HepG2 (cell line): ENCODE data around the gene PPP3CB. TPM values are rescaled to one million over a fixed set of nuclear protein-coding genes. Genes with fewer than 3 reads are reported as not detected.
A peak's percentile ranks its signal among the peaks of the same experiment; 100 is the strongest.

Source experiments
- ATAC-seq: fragments of 200-7000 bp; cut with Tn5 transposase; 3 replicates; pipeline ENCODE4 v1.9.1; 2020; ENCODE audit warnings: mild to moderate bottlenecking, moderate library complexity
- BruUV-seq: library from RNA; stranded (reverse); fragments of 400-500 nt; replicated peaks from 2 replicates; lab custom pipeline; 2021; lab: Mats Ljungman, UMichigan
- CTCF ChIA-PET: fragments of 300-600 bp; formaldehyde crosslinking; extraction: SDS; loops from one replicate; lab custom pipeline; 2021; ENCODE audit warnings: low total read pairs, inconsistent platforms, low intra/inter-chr PET ratio; lab: Yijun Ruan, JAX
- POLR2A ChIA-PET: fragments of 350-600 bp; sonication (Branson Sonifier 250); formaldehyde crosslinking; loops from one replicate; lab custom pipeline; 2020; ENCODE audit warnings: antibody characterized with exemption, inconsistent platforms; lab: Yijun Ruan, JAX
- DNase-seq: peaks from one replicate; pipeline ENCODE4 v3.0.0-alpha.2; 2015; ENCODE audit warnings: low spot score
- FAIRE-seq: peaks from 3 replicates; lab custom pipeline; 2011; peaks lifted over from hg19 to GRCh38; lab: Jason Lieb, UNC
- H2AFZ ChIP-seq: one replicate; pipeline ENCODE4 v1.6.1; 2011; ENCODE audit warnings: low read length, inconsistent platforms
- H3K27ac ChIP-seq: fragments of 300-600 bp; 3 replicates; pipeline ENCODE4 v1.8.0; 2011; ENCODE audit warnings: mixed run types, mild to moderate bottlenecking, mixed read lengths, low read length, inconsistent platforms; ENCODE audit not compliant: insufficient read depth; ENCODE audit errors: extremely low read length
- H3K27me3 ChIP-seq, 2 experiments: fragments of 200-600 bp in 1 of 2; 2 replicates in 1 of 2; 3 replicates in 1 of 2; pipeline versions ENCODE4 v1.6.0 to v1.8.0; 2011; ENCODE audit warnings: low read length in 2 of 2, mild to moderate bottlenecking in 2 of 2, moderate library complexity in 2 of 2, inconsistent platforms in 1 of 2; ENCODE audit not compliant: insufficient read depth in 2 of 2, control insufficient read depth in 1 of 2
- H3K36me3 ChIP-seq, 2 experiments: fragments of 200-600 bp in 1 of 2; replicated peaks in 1 of 2; 2 replicates in 1 of 2; 3 replicates in 1 of 2; pipeline versions ENCODE4 v1.5.1 to v1.8.0; 2011; ENCODE audit warnings: low read length in 2 of 2, inconsistent platforms in 1 of 2; ENCODE audit not compliant: insufficient read depth in 2 of 2, control insufficient read depth in 1 of 2
- H3K4me1 ChIP-seq: 2 replicates; pipeline ENCODE4 v1.5.1; 2012; ENCODE audit warnings: low read length, inconsistent platforms; ENCODE audit not compliant: insufficient read depth
- H3K4me2 ChIP-seq: 2 replicates; pipeline ENCODE4 v1.6.0; 2011; ENCODE audit warnings: low read depth, low read length, inconsistent platforms
- H3K4me3 ChIP-seq, 3 experiments: fragments of 200-600 bp in 1 of 3; sonication (generic), shearing (Covaris generic) in 1 of 3; replicated peaks in 1 of 3; 2 replicates each; pipeline ENCODE4 v1.5.1; 2011 to 2016; ENCODE audit warnings: low read length in 3 of 3, inconsistent platforms in 2 of 3, low read depth in 2 of 3, mild to moderate bottlenecking in 2 of 3, control low read depth in 1 of 3, mixed read lengths in 1 of 3; ENCODE audit not compliant: insufficient read depth in 1 of 3
- H3K79me2 ChIP-seq: one replicate; pipeline ENCODE4 v1.6.1; 2011; ENCODE audit warnings: low read length, inconsistent platforms; ENCODE audit not compliant: insufficient read depth
- H3K9ac ChIP-seq: 2 replicates; pipeline ENCODE4 v1.6.0; 2011; ENCODE audit warnings: mild to moderate bottlenecking, low read depth, low read length, inconsistent platforms; ENCODE audit not compliant: insufficient read depth
- H3K9me3 ChIP-seq: 2 replicates; pipeline ENCODE4 v1.5.1; 2012; ENCODE audit warnings: mild to moderate bottlenecking, low read length
- H4K20me1 ChIP-seq: 2 replicates; pipeline ENCODE4 v1.6.0; 2011; ENCODE audit warnings: inconsistent platforms, mild to moderate bottlenecking, low read length, moderate library complexity; ENCODE audit not compliant: insufficient read depth
- ADNP ChIP-seq: sonication (generic); formaldehyde crosslinking; IDR thresholded peaks from 2 replicates; pipeline ENCODE4 v1.4.0; 2020; ENCODE audit warnings: missing genetic modification reagents
- FOXA1 ChIP-seq, 2 experiments: fragments of 450-650 bp in 1 of 2; sonication (generic) in 1 of 2; formaldehyde crosslinking in 1 of 2; IDR thresholded peaks; 2 replicates each; pipeline versions ENCODE4 v1.4.0 to v1.6.1; 2016 to 2020; ENCODE audit warnings: missing genetic modification reagents in 1 of 2
- FOXP1 ChIP-seq, 2 experiments: fragments of 450-650 bp in 1 of 2; IDR thresholded peaks; 2 replicates each; pipeline ENCODE4 v1.6.1; 2017 to 2018; ENCODE audit warnings: antibody characterized with exemption in 1 of 2
- KLF9 ChIP-seq: IDR thresholded peaks from 2 replicates; pipeline ENCODE4 v1.6.1; 2016; ENCODE audit warnings: low read depth
- MIXL1 ChIP-seq: IDR thresholded peaks from 2 replicates; pipeline ENCODE4 v1.6.1; 2016
- PRPF4 ChIP-seq: fragments of 200-400 bp; formaldehyde crosslinking; IDR thresholded peaks from 2 replicates; pipeline ENCODE4 v1.6.1; 2016; ENCODE audit warnings: low read length, low read depth; ENCODE audit not compliant: poor library complexity, severe bottlenecking
- ZBTB38 ChIP-seq: sonication (generic); formaldehyde crosslinking; IDR thresholded peaks from 2 replicates; pipeline ENCODE4 v1.5.1; 2020; ENCODE audit warnings: mild to moderate bottlenecking, missing genetic modification reagents
- WGBS: methylation state at CpG from one replicate; pipeline ENCODE4 v1.1.6; 2017; ENCODE audit warnings: low lambda C conversion rate; 5-methylcytosine and 5-hydroxymethylcytosine counted together
- in situ Hi-C: cut with HindIII; loops from 2 replicates; pipeline ENCODE4 v1.10.0; 2017; ENCODE audit warnings: low pct_unique_long_range_greater_than_20kb; ENCODE audit not compliant: extremely low pct_ligation_motif_present
- intact Hi-C: fragments of 100-400 bp; cut with micrococcal nuclease; formaldehyde crosslinking; loops from one replicate; pipeline ENCODE4 v1.10.0; 2022; ENCODE audit not compliant: unreplicated experiment
- polyA plus RNA-seq, 8 experiments: library from polyadenylated mRNA; depleted of rRNA in 3 of 8; stranded (reverse) in 7 of 8; unstranded in 1 of 8; fragments of >200 nt; fragmentation: Illumina TruSeq in 4 of 8; extraction: Trizol in 4 of 8; gene quantifications; 2 replicates each; pipeline versions ENCODE4 v1.2.1 to v1.2.3, GENCODE V29; 2011 to 2016; ENCODE audit warnings: low read depth in 4 of 8, missing spikeins in 1 of 8, mixed read lengths in 1 of 8; ENCODE audit not compliant: insufficient read depth in 1 of 8
- total RNA-seq, 5 experiments: library from RNA; depleted of rRNA; stranded (reverse); fragments of >200 nt; fragmentation: Illumina TruSeq; extraction: Trizol; gene quantifications; 2 replicates each; pipeline ENCODE4 v1.2.3, GENCODE V29; 2016; ENCODE audit warnings: low read depth in 1 of 5
- TF ChIP-seq, protein P1 (sequence below): sonication (generic); formaldehyde crosslinking; IDR thresholded peaks from 2 replicates; pipeline ENCODE4 v1.4.0; 2020; ENCODE audit warnings: missing genetic modification reagents
- TF ChIP-seq, protein P2 (sequence below): sonication (generic); formaldehyde crosslinking; IDR thresholded peaks from 2 replicates; pipeline ENCODE4 v1.4.0; 2020; ENCODE audit warnings: low read depth, missing genetic modification reagents

PPP3CB gene
- total and polyA plus RNA-seq, 2 of the 13 experiments (the other 11 are each of a cell fraction or from before 2014, with no cell fraction given), result 8.7 to 11.4 TPM

DNA sequence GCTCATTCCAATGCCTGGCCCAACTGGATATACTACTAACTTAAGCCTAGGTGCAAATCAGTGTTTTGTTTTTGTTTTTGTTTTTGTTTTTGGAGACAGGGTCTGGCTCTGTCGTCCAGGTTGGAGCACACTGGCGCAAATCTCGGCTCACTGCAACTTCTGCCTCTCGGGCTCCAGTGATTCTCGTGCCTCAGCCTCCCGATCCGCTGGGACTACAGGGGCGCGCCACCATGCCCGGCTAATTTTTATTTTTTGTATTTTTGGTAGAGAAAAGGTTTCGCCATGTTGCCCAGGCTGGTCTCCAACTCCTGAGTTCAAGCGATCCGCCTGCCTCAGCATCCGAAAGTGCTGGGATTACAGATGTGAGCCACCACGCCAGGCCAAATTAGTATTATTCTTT is 1.6 kb downstream of the PPP3CB start:
- Histone ChIP-seq H3K9me3 (no peaks in the 10 kb centered on the region), H3K36me3 (peaks cover 3 to 6% of the 10 kb centered on the region in 2 experiments; a peak in 4 of 5 replicates), H3K27ac (no peak overlapping the region), H2AFZ (no peak overlapping the region), H3K4me3 (peak overlapping the region; percentile 52 to 94 (median 77)), H3K4me1 (peaks cover 34% of the 10 kb centered on the region), H3K79me2 (peaks cover 46% of the 10 kb centered on the region), H3K27me3 (no peaks in the 10 kb centered on the region; a peak in 1 of 5 replicates), H3K4me2 (peak overlapping the region; percentile 88), H4K20me1 (no peaks in the 10 kb centered on the region), H3K9ac (peak overlapping the region; percentile 96; the same call in 1 of the 2 replicates)
- BruUV-seq, result no TSS peak
- FAIRE-seq, result no peak
- CTCF ChIA-PET, result interaction anchor here (1.4 kb wide), 1 partner anchor 150 kb away, joined by 3 read pairs; no protein-coding TSS in a partner anchor
- DNase-seq, result no peak
- intact Hi-C loops (no loop called here), in situ Hi-C loops (loop anchor here (10.0 kb wide), 1 partner anchor 239 kb away; the partner anchor contains the start of gene MRPS16)
- POLR2A ChIA-PET, result interaction anchor here (1.0 to 2.2 kb wide), 3 partner anchors 8 to 235 kb away, joined by 3 to 10 read pairs (median 5); no protein-coding TSS in a partner anchor
- 89% methylated on average over 15 of the region's 15 CpGs for WGBS
- no peak for ATAC-seq
- TF ChIP-seq ADNP (CRISPR knock-in tag), result no peak
- peak; percentile 58 for TF ChIP-seq PRPF4
- TF ChIP-seq ZBTB38 (CRISPR knock-in tag), result peak; percentile 63; the same call in 1 of the 2 replicates
- TF ChIP-seq FOXP1 (IDR thresholded peaks at IDR 0.05), result no peak
- no peak for TF ChIP-seq FOXP1 (CRISPR knock-in tag; IDR thresholded peaks at IDR 0.05)

DNA sequence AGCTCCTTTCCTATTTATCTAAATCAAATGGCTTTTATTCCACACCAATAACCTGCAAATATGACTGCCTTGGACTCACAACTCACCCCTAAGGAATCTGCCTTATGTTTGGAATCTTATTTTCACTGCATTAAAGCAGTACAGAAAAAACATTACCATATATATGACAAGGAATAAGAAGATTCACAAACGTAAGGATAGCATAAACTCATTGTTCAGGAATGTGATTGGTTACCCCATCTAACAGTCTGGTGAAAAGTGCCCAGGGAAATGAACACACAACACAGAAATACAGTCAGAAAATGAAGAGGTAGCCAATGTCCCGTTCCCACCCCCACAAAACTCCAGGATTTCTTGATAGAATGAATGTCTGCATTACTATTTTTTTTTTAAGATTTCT is 2.0 kb downstream of the PPP3CB start:
- ChIA-PET POLR2A (interaction anchor here (1.0 kb wide), 1 partner anchor 131 kb away, joined by 3 read pairs; no protein-coding TSS in a partner anchor), CTCF (no interaction called here)
- DNase-seq (no peak), FAIRE-seq (no peak), ATAC-seq (no peak)
- peaks cover 46% of the 10 kb centered on the region for H3K79me2 ChIP-seq
- peak overlapping the region; percentile 88 for H3K4me2 ChIP-seq
- peaks cover 30% of the 10 kb centered on the region for H3K4me1 ChIP-seq
- H3K9ac ChIP-seq, result peak overlapping the region; percentile 96; the same call in 1 of the 2 replicates
- H3K27ac ChIP-seq, result no peak overlapping the region
- no peaks in the 10 kb centered on the region for H3K9me3 ChIP-seq
- no peaks in the 10 kb centered on the region; a peak in 1 of 5 replicates for H3K27me3 ChIP-seq
- peak overlapping the region; percentile 3 to 52 (median 19); a peak in 2 of 6 replicates for H3K4me3 ChIP-seq
- in situ Hi-C loops (loop anchor here (10.0 kb wide), 1 partner anchor 239 kb away; the partner anchor contains the start of gene MRPS16), intact Hi-C loops (no loop called here)
- no peak overlapping the region for H2AFZ ChIP-seq
- no peaks in the 10 kb centered on the region for H4K20me1 ChIP-seq
- no TSS peak for BruUV-seq
- WGBS, result 54% methylated on average over 2 of the region's 2 CpGs
- peaks cover 3% of the 10 kb centered on the region in 2 experiments; a peak in 4 of 5 replicates for H3K36me3 ChIP-seq
- TF ChIP-seq, protein P1, sequence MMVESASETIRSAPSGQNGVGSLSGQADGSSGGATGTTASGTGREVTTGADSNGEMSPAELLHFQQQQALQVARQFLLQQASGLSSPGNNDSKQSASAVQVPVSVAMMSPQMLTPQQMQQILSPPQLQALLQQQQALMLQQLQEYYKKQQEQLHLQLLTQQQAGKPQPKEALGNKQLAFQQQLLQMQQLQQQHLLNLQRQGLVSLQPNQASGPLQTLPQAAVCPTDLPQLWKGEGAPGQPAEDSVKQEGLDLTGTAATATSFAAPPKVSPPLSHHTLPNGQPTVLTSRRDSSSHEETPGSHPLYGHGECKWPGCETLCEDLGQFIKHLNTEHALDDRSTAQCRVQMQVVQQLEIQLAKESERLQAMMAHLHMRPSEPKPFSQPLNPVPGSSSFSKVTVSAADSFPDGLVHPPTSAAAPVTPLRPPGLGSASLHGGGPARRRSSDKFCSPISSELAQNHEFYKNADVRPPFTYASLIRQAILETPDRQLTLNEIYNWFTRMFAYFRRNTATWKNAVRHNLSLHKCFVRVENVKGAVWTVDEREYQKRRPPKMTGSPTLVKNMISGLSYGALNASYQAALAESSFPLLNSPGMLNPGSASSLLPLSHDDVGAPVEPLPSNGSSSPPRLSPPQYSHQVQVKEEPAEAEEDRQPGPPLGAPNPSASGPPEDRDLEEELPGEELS (CRISPR knock-in tag), result no peak
- TF ChIP-seq, protein P2, sequence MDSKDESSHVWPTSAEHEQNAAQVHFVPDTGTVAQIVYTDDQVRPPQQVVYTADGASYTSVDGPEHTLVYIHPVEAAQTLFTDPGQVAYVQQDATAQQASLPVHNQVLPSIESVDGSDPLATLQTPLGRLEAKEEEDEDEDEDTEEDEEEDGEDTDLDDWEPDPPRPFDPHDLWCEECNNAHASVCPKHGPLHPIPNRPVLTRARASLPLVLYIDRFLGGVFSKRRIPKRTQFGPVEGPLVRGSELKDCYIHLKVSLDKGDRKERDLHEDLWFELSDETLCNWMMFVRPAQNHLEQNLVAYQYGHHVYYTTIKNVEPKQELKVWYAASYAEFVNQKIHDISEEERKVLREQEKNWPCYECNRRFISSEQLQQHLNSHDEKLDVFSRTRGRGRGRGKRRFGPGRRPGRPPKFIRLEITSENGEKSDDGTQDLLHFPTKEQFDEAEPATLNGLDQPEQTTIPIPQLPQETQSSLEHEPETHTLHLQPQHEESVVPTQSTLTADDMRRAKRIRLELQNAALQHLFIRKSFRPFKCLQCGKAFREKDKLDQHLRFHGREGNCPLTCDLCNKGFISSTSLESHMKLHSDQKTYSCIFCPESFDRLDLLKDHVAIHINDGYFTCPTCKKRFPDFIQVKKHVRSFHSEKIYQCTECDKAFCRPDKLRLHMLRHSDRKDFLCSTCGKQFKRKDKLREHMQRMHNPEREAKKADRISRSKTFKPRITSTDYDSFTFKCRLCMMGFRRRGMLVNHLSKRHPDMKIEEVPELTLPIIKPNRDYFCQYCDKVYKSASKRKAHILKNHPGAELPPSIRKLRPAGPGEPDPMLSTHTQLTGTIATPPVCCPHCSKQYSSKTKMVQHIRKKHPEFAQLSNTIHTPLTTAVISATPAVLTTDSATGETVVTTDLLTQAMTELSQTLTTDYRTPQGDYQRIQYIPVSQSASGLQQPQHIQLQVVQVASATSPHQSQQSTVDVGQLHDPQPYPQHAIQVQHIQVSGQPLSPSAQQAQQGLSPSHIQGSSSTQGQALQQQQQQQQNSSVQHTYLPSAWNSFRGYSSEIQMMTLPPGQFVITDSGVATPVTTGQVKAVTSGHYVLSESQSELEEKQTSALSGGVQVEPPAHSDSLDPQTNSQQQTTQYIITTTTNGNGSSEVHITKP (CRISPR knock-in tag), result no peak
- TF ChIP-seq FOXA1 (IDR thresholded peaks at IDR 0.05), result no peak
- TF ChIP-seq FOXA1 (CRISPR knock-in tag; IDR thresholded peaks at IDR 0.05), result no peak
- TF ChIP-seq MIXL1, result no peak
- TF ChIP-seq KLF9 (CRISPR knock-in tag), result no peak
